HEK293 (cell line): ENCODE measurements around the gene HOXC11.

ENCODE experiments used
- EGR2 ChIP-seq: fragments of 450-650 bp; formaldehyde crosslinking; IDR thresholded peaks from 2 replicates; pipeline ENCODE4 v1.5.1; 2016; ENCODE audit warnings: low read depth, missing biosample characterization, missing genetic modification characterization
- GLI2 ChIP-seq: fragments of 450-650 bp; formaldehyde crosslinking; IDR thresholded peaks from 2 replicates; pipeline ENCODE4; 2017; ENCODE audit warnings: missing biosample characterization, missing genetic modification characterization, low read depth, borderline replicate concordance
- GLI4 ChIP-seq: fragments of 450-650 bp; formaldehyde crosslinking; IDR thresholded peaks from 2 replicates; pipeline ENCODE4 v1.5.1; 2016; ENCODE audit warnings: missing biosample characterization, missing genetic modification characterization
- IKZF3 ChIP-seq: fragments of 450-650 bp; IDR thresholded peaks from 2 replicates; pipeline ENCODE4 v1.5.0; 2018; ENCODE audit warnings: missing biosample characterization, mild to moderate bottlenecking, missing genetic modification characterization, moderate library complexity
- KLF10 ChIP-seq: fragments of 450-650 bp; IDR thresholded peaks from 2 replicates; pipeline ENCODE4 v1.5.1; 2018; ENCODE audit warnings: missing biosample characterization, mild to moderate bottlenecking, missing genetic modification characterization
- PRDM4 ChIP-seq: fragments of 450-650 bp; formaldehyde crosslinking; IDR thresholded peaks from 2 replicates; pipeline ENCODE4 v1.5.1; 2017; ENCODE audit warnings: missing biosample characterization, missing genetic modification characterization
- RBAK ChIP-seq: fragments of 450-650 bp; formaldehyde crosslinking; IDR thresholded peaks from 2 replicates; pipeline ENCODE4 v1.5.1; 2016; ENCODE audit warnings: missing biosample characterization, missing genetic modification characterization
- REPIN1 ChIP-seq: fragments of 450-650 bp; formaldehyde crosslinking; IDR thresholded peaks from 2 replicates; pipeline ENCODE4 v1.5.1; 2017; ENCODE audit warnings: missing biosample characterization, missing genetic modification characterization, low read depth
- SCRT2 ChIP-seq: fragments of 450-650 bp; formaldehyde crosslinking; IDR thresholded peaks from 2 replicates; pipeline ENCODE4 v1.5.1; 2016; ENCODE audit warnings: missing biosample characterization, missing genetic modification characterization
- SP7 ChIP-seq: fragments of 450-650 bp; formaldehyde crosslinking; IDR thresholded peaks from 2 replicates; pipeline ENCODE4 v1.5.1; 2016; ENCODE audit warnings: missing biosample characterization, missing genetic modification characterization
- YY1 ChIP-seq: fragments of 450-650 bp; formaldehyde crosslinking; IDR thresholded peaks from 2 replicates; pipeline ENCODE4 v1.5.1; 2018; ENCODE audit warnings: missing biosample characterization, missing genetic modification characterization
- ZBTB8A ChIP-seq: fragments of 450-650 bp; formaldehyde crosslinking; IDR thresholded peaks from 2 replicates; pipeline ENCODE4 v1.5.1; 2016; ENCODE audit warnings: missing biosample characterization, missing genetic modification characterization
- ZFP3 ChIP-seq: fragments of 450-650 bp; formaldehyde crosslinking; IDR thresholded peaks from 2 replicates; pipeline ENCODE4 v1.5.1; 2016; ENCODE audit warnings: low read depth, missing biosample characterization, missing genetic modification characterization
- ZNF138 ChIP-seq: fragments of 450-650 bp; formaldehyde crosslinking; IDR thresholded peaks from 2 replicates; pipeline ENCODE4 v1.5.1; 2016; ENCODE audit warnings: missing biosample characterization, missing genetic modification characterization, borderline replicate concordance
- ZNF157 ChIP-seq: fragments of 450-650 bp; formaldehyde crosslinking; IDR thresholded peaks from 2 replicates; pipeline ENCODE4 v1.5.1; 2016; ENCODE audit warnings: missing biosample characterization, missing genetic modification characterization
- ZNF324 ChIP-seq: fragments of 450-650 bp; formaldehyde crosslinking; IDR thresholded peaks from 2 replicates; pipeline ENCODE4 v1.5.1; 2016; ENCODE audit warnings: missing biosample characterization, missing genetic modification characterization
- ZNF391 ChIP-seq: fragments of 450-650 bp; formaldehyde crosslinking; IDR thresholded peaks from 2 replicates; pipeline ENCODE4 v1.5.1; 2016; ENCODE audit warnings: low read depth, missing biosample characterization, missing genetic modification characterization, borderline replicate concordance
- ZNF404 ChIP-seq: fragments of 450-650 bp; formaldehyde crosslinking; IDR thresholded peaks from 2 replicates; pipeline ENCODE4 v1.5.1; 2017; ENCODE audit warnings: missing biosample characterization, missing genetic modification characterization
- ZNF600 ChIP-seq: fragments of 450-650 bp; formaldehyde crosslinking; IDR thresholded peaks from 2 replicates; pipeline ENCODE4 v1.5.1; 2016; ENCODE audit warnings: missing biosample characterization, missing genetic modification characterization
- ZNF629 ChIP-seq: fragments of 450-650 bp; formaldehyde crosslinking; IDR thresholded peaks from 2 replicates; pipeline ENCODE4 v1.5.1; 2017; ENCODE audit warnings: missing biosample characterization, missing genetic modification characterization
- TF ChIP-seq, protein P1 (sequence below): fragments of 450-650 bp; formaldehyde crosslinking; IDR thresholded peaks from 2 replicates; pipeline ENCODE4 v1.5.1; 2017; ENCODE audit warnings: missing biosample characterization, missing genetic modification characterization
- TF ChIP-seq, protein P2 (sequence below): fragments of 450-650 bp; formaldehyde crosslinking; IDR thresholded peaks from 2 replicates; pipeline ENCODE4 v1.5.1; 2016; ENCODE audit warnings: missing biosample characterization, missing genetic modification characterization
- TF ChIP-seq, protein P3 (sequence below): fragments of 450-650 bp; formaldehyde crosslinking; IDR thresholded peaks from 2 replicates; pipeline ENCODE4 v1.5.1; 2017; ENCODE audit warnings: missing biosample characterization, missing genetic modification characterization

HOXC11 gene

DNA sequence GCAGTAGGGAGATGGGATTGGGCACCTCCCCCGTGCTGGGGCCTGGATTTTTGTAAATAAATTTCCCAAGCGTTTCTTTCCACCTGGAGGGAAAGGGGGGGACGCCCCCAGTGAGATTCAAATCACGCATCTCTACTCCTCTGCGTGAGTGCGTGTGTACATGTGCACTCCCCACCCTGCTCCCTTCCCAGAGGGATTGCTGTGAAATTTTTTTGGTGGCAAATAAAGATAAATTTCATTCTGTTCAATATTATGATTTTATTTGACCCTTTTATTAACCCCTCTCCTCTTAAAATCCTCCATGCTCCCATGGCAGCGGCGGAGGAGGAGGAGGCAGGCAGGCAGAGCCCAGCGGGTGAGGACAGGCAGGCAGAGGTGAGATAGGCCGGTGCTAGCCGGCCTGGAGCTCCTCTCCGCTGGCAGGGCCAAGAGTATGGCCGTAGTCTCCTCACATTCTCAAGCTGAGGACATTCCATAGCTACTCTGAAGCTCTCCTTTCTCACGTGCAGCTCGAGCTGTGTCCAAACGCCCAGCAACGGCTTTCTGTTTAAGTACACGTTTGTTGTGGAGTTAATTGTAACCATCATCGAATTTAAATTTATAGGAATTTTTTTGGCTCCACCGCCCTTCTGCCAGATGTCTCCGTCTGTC lies 3.4 kb downstream of the HOXC11 start (continued):
- TF ChIP-seq ZNF324: no peak
- no peak for TF ChIP-seq ZNF629 (tag by site-specific recombination)
- TF ChIP-seq SP7 (tag by site-specific recombination): peak; percentile 59; the same call in 1 of the 2 replicates
- 0 out of 2 replicates have a peak, but pooled peaks have one; percentile 29 for TF ChIP-seq ZBTB8A (tag by site-specific recombination)
- no peak for TF ChIP-seq RBAK (tag by site-specific recombination)
- TF ChIP-seq EGR2 (tag by site-specific recombination): no peak
- TF ChIP-seq, protein P1, sequence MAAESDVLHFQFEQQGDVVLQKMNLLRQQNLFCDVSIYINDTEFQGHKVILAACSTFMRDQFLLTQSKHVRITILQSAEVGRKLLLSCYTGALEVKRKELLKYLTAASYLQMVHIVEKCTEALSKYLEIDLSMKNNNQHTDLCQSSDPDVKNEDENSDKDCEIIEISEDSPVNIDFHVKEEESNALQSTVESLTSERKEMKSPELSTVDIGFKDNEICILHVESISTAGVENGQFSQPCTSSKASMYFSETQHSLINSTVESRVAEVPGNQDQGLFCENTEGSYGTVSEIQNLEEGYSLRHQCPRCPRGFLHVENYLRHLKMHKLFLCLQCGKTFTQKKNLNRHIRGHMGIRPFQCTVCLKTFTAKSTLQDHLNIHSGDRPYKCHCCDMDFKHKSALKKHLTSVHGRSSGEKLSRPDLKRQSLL (tag by site-specific recombination): 0 out of 2 replicates have a peak, but pooled peaks have one; percentile 32
- no peak for TF ChIP-seq ZNF157 (tag by site-specific recombination)
- TF ChIP-seq ZNF138 (tag by site-specific recombination): no peak
- TF ChIP-seq IKZF3 (tag by site-specific recombination): 0 out of 2 replicates have a peak, but pooled peaks have one; percentile 17
- TF ChIP-seq REPIN1 (tag by site-specific recombination): no peak
- TF ChIP-seq, protein P2, sequence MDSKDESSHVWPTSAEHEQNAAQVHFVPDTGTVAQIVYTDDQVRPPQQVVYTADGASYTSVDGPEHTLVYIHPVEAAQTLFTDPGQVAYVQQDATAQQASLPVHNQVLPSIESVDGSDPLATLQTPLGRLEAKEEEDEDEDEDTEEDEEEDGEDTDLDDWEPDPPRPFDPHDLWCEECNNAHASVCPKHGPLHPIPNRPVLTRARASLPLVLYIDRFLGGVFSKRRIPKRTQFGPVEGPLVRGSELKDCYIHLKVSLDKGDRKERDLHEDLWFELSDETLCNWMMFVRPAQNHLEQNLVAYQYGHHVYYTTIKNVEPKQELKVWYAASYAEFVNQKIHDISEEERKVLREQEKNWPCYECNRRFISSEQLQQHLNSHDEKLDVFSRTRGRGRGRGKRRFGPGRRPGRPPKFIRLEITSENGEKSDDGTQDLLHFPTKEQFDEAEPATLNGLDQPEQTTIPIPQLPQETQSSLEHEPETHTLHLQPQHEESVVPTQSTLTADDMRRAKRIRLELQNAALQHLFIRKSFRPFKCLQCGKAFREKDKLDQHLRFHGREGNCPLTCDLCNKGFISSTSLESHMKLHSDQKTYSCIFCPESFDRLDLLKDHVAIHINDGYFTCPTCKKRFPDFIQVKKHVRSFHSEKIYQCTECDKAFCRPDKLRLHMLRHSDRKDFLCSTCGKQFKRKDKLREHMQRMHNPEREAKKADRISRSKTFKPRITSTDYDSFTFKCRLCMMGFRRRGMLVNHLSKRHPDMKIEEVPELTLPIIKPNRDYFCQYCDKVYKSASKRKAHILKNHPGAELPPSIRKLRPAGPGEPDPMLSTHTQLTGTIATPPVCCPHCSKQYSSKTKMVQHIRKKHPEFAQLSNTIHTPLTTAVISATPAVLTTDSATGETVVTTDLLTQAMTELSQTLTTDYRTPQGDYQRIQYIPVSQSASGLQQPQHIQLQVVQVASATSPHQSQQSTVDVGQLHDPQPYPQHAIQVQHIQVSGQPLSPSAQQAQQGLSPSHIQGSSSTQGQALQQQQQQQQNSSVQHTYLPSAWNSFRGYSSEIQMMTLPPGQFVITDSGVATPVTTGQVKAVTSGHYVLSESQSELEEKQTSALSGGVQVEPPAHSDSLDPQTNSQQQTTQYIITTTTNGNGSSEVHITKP (tag by site-specific recombination): peak; percentile 92
- TF ChIP-seq, protein P3, sequence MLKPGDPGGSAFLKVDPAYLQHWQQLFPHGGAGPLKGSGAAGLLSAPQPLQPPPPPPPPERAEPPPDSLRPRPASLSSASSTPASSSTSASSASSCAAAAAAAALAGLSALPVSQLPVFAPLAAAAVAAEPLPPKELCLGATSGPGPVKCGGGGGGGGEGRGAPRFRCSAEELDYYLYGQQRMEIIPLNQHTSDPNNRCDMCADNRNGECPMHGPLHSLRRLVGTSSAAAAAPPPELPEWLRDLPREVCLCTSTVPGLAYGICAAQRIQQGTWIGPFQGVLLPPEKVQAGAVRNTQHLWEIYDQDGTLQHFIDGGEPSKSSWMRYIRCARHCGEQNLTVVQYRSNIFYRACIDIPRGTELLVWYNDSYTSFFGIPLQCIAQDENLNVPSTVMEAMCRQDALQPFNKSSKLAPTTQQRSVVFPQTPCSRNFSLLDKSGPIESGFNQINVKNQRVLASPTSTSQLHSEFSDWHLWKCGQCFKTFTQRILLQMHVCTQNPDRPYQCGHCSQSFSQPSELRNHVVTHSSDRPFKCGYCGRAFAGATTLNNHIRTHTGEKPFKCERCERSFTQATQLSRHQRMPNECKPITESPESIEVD (tag by site-specific recombination): peak; percentile 66
- TF ChIP-seq SCRT2 (tag by site-specific recombination): no peak
- TF ChIP-seq GLI2 (tag by site-specific recombination): no peak
- TF ChIP-seq YY1 (tag by site-specific recombination): 0 out of 2 replicates have a peak, but pooled peaks have one; percentile 39
- TF ChIP-seq ZNF600 (tag by site-specific recombination): peak; percentile 76
- TF ChIP-seq KLF10 (tag by site-specific recombination): no peak
- TF ChIP-seq ZNF391: no peak
- no peak for TF ChIP-seq ZFP3 (tag by site-specific recombination)
- TF ChIP-seq ZNF404 (tag by site-specific recombination): no peak
- TF ChIP-seq GLI4 (tag by site-specific recombination): no peak
- 0 out of 2 replicates have a peak, but pooled peaks have one; percentile 19 for TF ChIP-seq PRDM4 (tag by site-specific recombination)
